ENCODE measurements around the gene PRRC2B. TPM values are rescaled to one million over a fixed set of nuclear protein-coding genes. Genes with fewer than 3 reads are reported as not detected.
"Not testable (repeated sequence)": the region's sequence is repeated elsewhere in the genome, so short reads cannot be mapped to it uniquely, and the experiment has no call there.

The PRRC2B gene
- total RNA-seq, 1 donor from 2014 or later = 112 TPM

- H3K4me3 ChIP-seq (ENCODE audit: low read depth, low read length) = peak overlapping the region; percentile 54
- TF ChIP-seq, protein P1, sequence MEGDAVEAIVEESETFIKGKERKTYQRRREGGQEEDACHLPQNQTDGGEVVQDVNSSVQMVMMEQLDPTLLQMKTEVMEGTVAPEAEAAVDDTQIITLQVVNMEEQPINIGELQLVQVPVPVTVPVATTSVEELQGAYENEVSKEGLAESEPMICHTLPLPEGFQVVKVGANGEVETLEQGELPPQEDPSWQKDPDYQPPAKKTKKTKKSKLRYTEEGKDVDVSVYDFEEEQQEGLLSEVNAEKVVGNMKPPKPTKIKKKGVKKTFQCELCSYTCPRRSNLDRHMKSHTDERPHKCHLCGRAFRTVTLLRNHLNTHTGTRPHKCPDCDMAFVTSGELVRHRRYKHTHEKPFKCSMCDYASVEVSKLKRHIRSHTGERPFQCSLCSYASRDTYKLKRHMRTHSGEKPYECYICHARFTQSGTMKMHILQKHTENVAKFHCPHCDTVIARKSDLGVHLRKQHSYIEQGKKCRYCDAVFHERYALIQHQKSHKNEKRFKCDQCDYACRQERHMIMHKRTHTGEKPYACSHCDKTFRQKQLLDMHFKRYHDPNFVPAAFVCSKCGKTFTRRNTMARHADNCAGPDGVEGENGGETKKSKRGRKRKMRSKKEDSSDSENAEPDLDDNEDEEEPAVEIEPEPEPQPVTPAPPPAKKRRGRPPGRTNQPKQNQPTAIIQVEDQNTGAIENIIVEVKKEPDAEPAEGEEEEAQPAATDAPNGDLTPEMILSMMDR (conservative IDR thresholded peaks at IDR 0.05; ENCODE audit: low read depth, low read length) = peak; percentile 85
- no peak for DNase-seq (ENCODE audit: low read depth)
Observed at GRCh38 chr9:131349881-131350563, 43.9 kb upstream of the PRRC2B start.

GRCh38 chr9:131356479-131356878 lies 37.4 kb upstream of the PRRC2B start:
- H3K4me3 ChIP-seq (ENCODE audit: low read depth, low read length); DNase-seq (ENCODE audit: low read depth): not testable (repeated sequence)

- TF ChIP-seq, protein P1 (conservative IDR thresholded peaks at IDR 0.05; ENCODE audit: low read depth, low read length) = no peak
Observed at GRCh38 chr9:131358556-131358955, 35.3 kb upstream of the PRRC2B start.

GRCh38 chr9:131361202-131361833 lies 32.6 kb upstream of the PRRC2B start:
- no peak overlapping the region for H3K4me3 ChIP-seq (ENCODE audit: low read depth, low read length)
- TF ChIP-seq, protein P1 (conservative IDR thresholded peaks at IDR 0.05; ENCODE audit: low read depth, low read length) = no peak
- no peak for DNase-seq (ENCODE audit: low read depth)

More at GRCh38 chr9:131358556-131358955, 35.3 kb upstream of the PRRC2B start:
- no peak for DNase-seq (ENCODE audit: low read depth)
- no peak overlapping the region for H3K4me3 ChIP-seq (ENCODE audit: low read depth, low read length)

DNA sequence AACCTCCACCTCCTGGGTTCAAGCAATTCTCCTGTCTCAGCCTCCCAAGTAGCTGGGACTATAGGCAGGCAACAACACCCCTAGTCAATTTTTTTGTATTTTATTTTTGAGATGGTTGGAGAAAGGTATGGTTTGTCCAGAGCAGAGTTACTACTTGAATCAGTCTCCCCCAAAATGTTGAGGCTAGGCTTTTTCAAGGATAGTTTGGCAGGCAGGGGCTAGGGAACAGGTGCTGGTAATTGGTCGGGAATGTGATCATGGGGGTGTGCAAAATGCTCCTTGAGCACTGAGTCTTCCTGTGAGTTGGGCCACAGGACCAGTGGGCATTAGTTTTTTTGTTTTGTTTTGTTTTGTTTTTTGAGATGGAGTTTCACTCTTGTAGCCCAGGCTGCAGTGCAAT lies 28.3 kb upstream of the PRRC2B start:
- no peak for DNase-seq (ENCODE audit: low read depth)
- no peak overlapping the region for H3K4me3 ChIP-seq (ENCODE audit: low read depth, low read length)
- TF ChIP-seq, protein P1 (conservative IDR thresholded peaks at IDR 0.05; ENCODE audit: low read depth, low read length) = no peak

- TF ChIP-seq, protein P1 (conservative IDR thresholded peaks at IDR 0.05; ENCODE audit: low read depth, low read length) = peak; percentile 39
- DNase-seq (ENCODE audit: low read depth) = no peak
- no peak overlapping the region for H3K4me3 ChIP-seq (ENCODE audit: low read depth, low read length)
Observed at GRCh38 chr9:131366761-131367401, 27.0 kb upstream of the PRRC2B start.

DNA sequence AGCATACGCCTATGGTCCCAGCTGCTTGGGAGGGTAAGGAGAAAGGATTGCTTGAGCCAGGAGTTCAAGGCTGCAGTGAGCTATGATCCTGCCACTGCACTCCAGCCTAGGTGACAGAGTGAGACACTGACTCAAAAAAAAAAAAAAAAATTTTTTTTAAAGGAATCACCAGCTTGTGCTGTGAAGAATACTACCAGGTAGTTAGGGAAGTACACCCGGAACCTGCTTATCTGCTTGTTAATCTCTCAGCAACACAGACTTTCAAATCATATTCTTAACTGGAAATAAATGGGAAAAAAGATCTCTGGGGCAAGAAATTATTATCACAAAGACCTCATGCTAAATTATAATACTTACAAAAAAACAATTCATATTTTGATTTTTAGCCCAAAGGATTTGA lies 26.4 kb upstream of the PRRC2B start:
- no peak for DNase-seq (ENCODE audit: low read depth)
- H3K4me3 ChIP-seq (ENCODE audit: low read depth, low read length) = no peak overlapping the region
- TF ChIP-seq, protein P1 (conservative IDR thresholded peaks at IDR 0.05; ENCODE audit: low read depth, low read length) = no peak

Data from epithelial cell of proximal tubule (primary cell).